Stimulated activated naive CD8-positive, alpha-beta T cell treated with anti-CD3 and anti-CD28 coated beads, Interleukin-15, Interleukin-2, amounts not matched to agents 100 U/mL and 50 U/mL, for 24 hours (primary cell): Measurements from ENCODE around the gene SBK2.

Source experiments
- ATAC-seq: fragments of 150-1000 bp; cut with Tn5 transposase; one replicate; pipeline ENCODE4 v1.10.0; 2021
- DNase-seq: peaks from one replicate; pipeline ENCODE4 v3.0.0; 2021

The SBK2 gene

GRCh38 chr19:55554741-55555152, 17.8 kb upstream of the SBK2 start:
- ATAC-seq, result no peak

GRCh38 chr19:55554302-55554701, 17.4 kb upstream of the SBK2 start:
- ATAC-seq, result no peak

More at GRCh38 chr19:55554741-55555152, 17.8 kb upstream of the SBK2 start:
- no peak for DNase-seq

DNA sequence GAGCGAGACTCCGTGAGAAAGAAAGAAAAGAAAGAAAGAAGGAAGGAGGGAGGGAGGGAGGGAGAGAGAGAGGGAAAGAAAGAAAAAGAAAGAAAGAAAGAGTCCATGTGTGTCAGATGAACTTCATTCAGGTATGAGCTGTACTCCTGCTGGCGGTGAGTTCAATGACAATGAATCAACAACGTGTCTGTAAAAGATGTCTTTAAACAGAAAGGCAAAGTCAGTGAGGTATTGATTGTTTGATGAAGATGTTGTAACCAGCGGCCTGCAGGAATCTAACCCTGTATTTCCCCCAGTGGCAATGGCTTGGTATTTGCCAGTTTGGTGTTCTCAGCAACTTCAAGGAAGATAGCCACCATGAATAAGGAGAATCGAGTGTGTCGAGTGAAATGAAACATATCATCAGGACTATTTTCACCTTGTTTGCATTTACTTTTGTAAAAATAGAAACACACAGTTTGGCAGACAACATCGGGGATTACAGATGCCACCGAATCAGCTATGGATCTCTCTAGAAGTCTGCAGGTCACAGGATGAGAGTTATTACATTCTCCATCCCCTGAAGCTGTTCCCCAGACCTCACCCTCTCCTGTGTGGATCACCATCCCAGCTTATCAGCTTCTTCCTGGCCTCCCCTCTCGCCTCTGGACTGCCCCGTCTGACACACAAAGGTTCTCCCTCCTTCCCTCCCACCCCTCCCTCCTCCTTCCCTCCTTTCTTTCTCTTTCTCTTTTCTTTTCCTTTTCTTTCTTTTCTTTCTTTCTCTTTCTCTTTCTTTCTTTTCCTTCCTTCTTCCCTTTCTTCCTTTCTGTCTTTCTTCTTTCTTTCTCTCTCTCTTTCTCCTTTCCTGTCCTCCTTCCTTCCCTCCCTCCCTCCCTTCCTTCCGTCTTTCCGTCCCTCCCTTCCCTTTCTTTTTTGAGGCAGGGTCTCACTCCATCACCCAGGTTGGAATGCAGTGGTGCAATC, 16.6 kb upstream of the SBK2 start:
- DNase-seq, result no peak
- no peak for ATAC-seq

More at GRCh38 chr19:55554302-55554701, 17.4 kb upstream of the SBK2 start:
- no peak for DNase-seq

DNA sequence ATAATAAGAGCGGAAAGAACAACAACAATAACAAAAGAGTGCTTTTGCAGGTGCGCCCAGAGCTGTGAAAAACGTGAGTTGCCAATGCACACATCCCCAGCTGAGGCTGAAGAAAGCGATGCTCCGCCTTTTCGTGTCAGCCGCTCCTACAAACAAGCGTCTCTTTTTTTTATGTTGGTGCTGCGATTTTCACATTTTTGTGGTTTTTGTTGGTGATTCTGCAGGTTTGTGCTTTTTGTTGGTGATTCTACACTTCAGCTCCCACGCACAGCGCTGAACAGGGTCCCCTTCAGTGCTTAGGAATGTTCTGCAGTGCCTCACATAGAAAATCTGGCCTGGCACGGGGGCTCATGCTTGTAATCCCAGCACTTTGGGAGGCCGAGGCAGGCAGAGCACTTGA, 15.7 kb upstream of the SBK2 start:
- DNase-seq, result no peak
- no peak for ATAC-seq

GRCh38 chr19:55552206-55552605, 15.3 kb upstream of the SBK2 start:
- no peak for ATAC-seq
- no peak for DNase-seq

- ATAC-seq, result no peak
These were observed 13.4 kb upstream of the SBK2 start for GRCh38 chr19:55550321-55550650.

GRCh38 chr19:55549500-55550320, 12.8 kb upstream of the SBK2 start:
- DNase-seq, result no peak
- no peak for ATAC-seq

More at GRCh38 chr19:55550321-55550650, 13.4 kb upstream of the SBK2 start:
- DNase-seq, result no peak

- DNase-seq (peak; percentile 7), ATAC-seq (no peak)
These were observed 10.1 kb upstream of the SBK2 start for GRCh38 chr19:55546822-55547614.

- no peak for DNase-seq
These were observed 9.1 kb upstream of the SBK2 start for GRCh38 chr19:55546011-55546410.

GRCh38 chr19:55545443-55545842, 8.5 kb upstream of the SBK2 start, which contains the start of gene SBK3:
TSS of gene SBK3 (minus strand) at chr19:55545543. CDS start at chr19:55545543, 0 bp downstream.
- no peak for ATAC-seq

More at GRCh38 chr19:55546011-55546410, 9.1 kb upstream of the SBK2 start:
- ATAC-seq, result no peak

GRCh38 chr19:55544776-55545439, 8.0 kb upstream of the SBK2 start:
- ATAC-seq (no peak), DNase-seq (no peak)

More at GRCh38 chr19:55545443-55545842, 8.5 kb upstream of the SBK2 start, which contains the start of gene SBK3:
- no peak for DNase-seq

DNA sequence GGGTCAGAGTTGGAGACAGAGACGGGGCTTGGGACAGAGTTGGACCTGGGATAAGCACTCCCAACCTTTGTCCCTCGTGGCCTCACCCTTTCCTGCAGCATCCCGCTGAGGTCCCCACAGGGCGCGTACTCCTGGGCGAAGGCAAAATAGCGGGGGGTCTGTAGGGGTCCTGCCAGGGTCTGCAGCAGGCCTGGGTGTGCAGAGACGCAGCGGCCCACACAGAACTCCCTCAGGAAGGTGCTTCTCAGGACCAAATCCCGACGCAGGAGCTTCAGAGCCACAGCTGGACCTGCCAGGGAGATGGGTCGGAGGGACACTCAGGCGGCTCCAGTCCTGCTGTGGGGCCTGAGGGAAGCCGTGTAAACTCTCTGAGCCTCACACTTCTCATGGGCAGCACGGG, 7.1 kb upstream of the SBK2 start:
- DNase-seq (no peak), ATAC-seq (no peak)

DNA sequence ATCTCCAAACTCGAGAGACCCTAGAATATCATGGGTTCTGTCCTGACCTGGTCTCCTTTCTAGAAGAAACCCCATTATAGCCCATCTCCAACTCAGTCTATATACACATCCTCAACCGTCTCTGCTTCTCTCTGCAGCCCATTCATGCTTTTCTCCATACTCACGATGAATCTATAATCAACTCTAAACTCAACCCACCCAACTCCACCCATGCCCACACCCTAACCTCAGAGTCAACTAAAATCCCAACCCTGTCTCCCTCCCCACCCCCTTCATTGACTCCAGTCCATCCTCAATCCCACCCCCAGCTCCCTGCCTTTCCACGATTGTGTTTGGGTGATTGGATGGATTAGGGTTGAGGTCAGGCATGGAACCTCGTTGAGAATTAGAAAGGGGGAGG, 6.6 kb upstream of the SBK2 start:
- DNase-seq (no peak), ATAC-seq (no peak)

- no peak for ATAC-seq
- DNase-seq, result no peak
These were observed 5.4 kb upstream of the SBK2 start for GRCh38 chr19:55542292-55542855.

- DNase-seq (no peak), ATAC-seq (no peak)
These were observed 4.2 kb upstream of the SBK2 start for GRCh38 chr19:55541091-55541490.

DNA sequence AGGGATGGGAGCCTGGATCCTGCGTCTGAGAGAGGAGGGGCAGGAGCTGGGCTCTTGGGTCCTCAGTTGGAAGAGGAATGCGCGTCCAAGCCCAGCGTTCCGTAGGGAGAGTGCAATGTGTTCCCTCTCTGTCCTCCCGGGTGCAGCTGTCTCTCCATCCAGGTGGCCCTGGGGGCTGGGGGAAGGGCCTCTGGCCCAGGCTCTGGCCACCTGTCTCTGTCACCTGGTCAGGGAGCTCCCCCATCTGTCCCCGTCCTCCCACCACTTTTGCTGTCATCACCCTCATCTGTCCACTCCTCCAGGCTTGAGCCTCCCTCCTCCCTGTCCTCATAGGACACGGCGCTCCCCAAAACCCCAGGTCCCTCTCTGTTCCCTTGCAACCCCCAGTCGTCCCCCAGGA, 3.7 kb upstream of the SBK2 start:
- ATAC-seq (no peak), DNase-seq (no peak)

- ATAC-seq (no peak), DNase-seq (no peak)
These were observed 2.4 kb upstream of the SBK2 start for GRCh38 chr19:55539090-55539984.

- ATAC-seq (no peak), DNase-seq (no peak)
These were observed 1.2 kb upstream of the SBK2 start for GRCh38 chr19:55538132-55538531.

DNA sequence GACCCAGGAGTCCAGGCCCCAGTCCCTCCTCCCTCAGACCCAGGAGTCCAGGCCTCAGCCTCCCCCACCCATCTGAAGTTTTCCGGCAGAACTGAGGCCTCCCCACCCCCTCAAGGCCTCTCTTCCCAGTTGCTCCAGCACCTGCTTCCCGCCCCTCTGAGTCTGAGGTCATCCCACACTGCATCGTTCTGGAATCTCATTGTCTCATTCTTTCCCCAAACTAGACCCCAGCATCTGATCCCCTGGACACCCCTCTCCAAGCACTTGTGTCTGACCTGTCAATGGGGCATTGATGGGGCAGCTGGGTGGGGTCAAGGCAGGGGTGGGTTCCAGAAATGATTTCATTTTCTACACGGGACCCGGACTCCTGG, 793 bp upstream of the SBK2 start:
- DNase-seq, result no peak
- ATAC-seq, result no peak

GRCh38 chr19:55536366-55536765, 567 bp downstream of the SBK2 start:
- DNase-seq (no peak), ATAC-seq (no peak)
